Astrocyte of the cerebellum (primary cell): Measurements from ENCODE around the gene CLCA1.

ENCODE experiments used
- DNase-seq: peaks from one replicate; pipeline ENCODE4 v3.0.0-alpha.2; 2011; ENCODE audit warnings: low read depth
- H3K4me3 ChIP-seq: 2 replicates; pipeline ENCODE4 v1.5.1; 2011; ENCODE audit warnings: mild to moderate bottlenecking, low read depth, low read length, moderate library complexity
- CTCF ChIP-seq: IDR thresholded peaks from 2 replicates; pipeline ENCODE4 v1.5.1; 2012; ENCODE audit warnings: low read length, low read depth, moderate library complexity, mild to moderate bottlenecking; ENCODE audit errors: missing control alignments
- in situ Hi-C: cut with HindIII; loops from 2 replicates; pipeline ENCODE4 v1.10.0; 2017; ENCODE audit warnings: low sequenced_read_pairs

Gene CLCA1

GRCh38 chr1:86450847-86451246 is 17.9 kb upstream of the CLCA1 start:
- H3K4me3 ChIP-seq, result no peak overlapping the region
- in situ Hi-C loops, result no loop called here
- TF ChIP-seq CTCF, result no peak
- DNase-seq, result no peak

- H3K4me3 ChIP-seq, result no peak overlapping the region
- in situ Hi-C loops, result no loop called here
- no peak for TF ChIP-seq CTCF
- DNase-seq, result no peak
Observed at GRCh38 chr1:86453664-86454063, 15.1 kb upstream of the CLCA1 start.

- H3K4me3 ChIP-seq, result no peak overlapping the region
- DNase-seq, result no peak
- TF ChIP-seq CTCF, result no peak
- in situ Hi-C loops, result no loop called here
Observed at GRCh38 chr1:86455073-86455472, 13.7 kb upstream of the CLCA1 start.

- no peak overlapping the region for H3K4me3 ChIP-seq
- no peak for TF ChIP-seq CTCF
- in situ Hi-C loops, result no loop called here
- no peak for DNase-seq
Observed at GRCh38 chr1:86460998-86461397, 7.7 kb upstream of the CLCA1 start.

- in situ Hi-C loops, result no loop called here
- H3K4me3 ChIP-seq, result no peak overlapping the region
- TF ChIP-seq CTCF, result no peak
- no peak for DNase-seq
Observed at GRCh38 chr1:86461482-86461881, 7.2 kb upstream of the CLCA1 start.

GRCh38 chr1:86464819-86465218 is 3.9 kb upstream of the CLCA1 start:
- DNase-seq, result no peak
- H3K4me3 ChIP-seq, result no peak overlapping the region
- no peak for TF ChIP-seq CTCF
- in situ Hi-C loops, result no loop called here
